ENCODE results near the gene TTBK2. TPM values are rescaled to one million over a fixed set of nuclear protein-coding genes. Genes with fewer than 3 reads are reported as not detected.

TTBK2 gene
- polyA plus RNA-seq, 1 of the 3 experiments (the other 2 are of a cell fraction) = 4.5 TPM

DNA sequence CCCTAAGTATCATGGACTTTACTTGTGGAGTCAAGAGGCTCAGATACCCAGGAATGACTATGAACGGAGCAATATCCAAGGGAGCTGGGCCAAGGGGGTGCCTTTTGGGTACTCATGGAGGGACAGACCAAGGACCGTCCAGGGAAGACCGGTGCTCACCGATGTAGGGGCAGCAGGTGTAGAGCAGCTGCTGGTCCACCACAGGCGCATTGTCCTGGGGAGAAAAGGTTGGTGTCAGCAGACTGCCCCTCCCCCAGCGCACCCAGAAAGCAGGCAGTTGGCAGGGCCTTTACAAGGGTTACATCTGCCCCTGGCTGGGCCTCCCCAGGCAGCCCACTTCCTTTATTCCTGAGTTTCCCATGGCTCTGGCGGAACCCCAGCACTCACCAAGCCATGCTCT, 191.2 kb downstream of the TTBK2 start (continued):
- TF ChIP-seq, protein P1, sequence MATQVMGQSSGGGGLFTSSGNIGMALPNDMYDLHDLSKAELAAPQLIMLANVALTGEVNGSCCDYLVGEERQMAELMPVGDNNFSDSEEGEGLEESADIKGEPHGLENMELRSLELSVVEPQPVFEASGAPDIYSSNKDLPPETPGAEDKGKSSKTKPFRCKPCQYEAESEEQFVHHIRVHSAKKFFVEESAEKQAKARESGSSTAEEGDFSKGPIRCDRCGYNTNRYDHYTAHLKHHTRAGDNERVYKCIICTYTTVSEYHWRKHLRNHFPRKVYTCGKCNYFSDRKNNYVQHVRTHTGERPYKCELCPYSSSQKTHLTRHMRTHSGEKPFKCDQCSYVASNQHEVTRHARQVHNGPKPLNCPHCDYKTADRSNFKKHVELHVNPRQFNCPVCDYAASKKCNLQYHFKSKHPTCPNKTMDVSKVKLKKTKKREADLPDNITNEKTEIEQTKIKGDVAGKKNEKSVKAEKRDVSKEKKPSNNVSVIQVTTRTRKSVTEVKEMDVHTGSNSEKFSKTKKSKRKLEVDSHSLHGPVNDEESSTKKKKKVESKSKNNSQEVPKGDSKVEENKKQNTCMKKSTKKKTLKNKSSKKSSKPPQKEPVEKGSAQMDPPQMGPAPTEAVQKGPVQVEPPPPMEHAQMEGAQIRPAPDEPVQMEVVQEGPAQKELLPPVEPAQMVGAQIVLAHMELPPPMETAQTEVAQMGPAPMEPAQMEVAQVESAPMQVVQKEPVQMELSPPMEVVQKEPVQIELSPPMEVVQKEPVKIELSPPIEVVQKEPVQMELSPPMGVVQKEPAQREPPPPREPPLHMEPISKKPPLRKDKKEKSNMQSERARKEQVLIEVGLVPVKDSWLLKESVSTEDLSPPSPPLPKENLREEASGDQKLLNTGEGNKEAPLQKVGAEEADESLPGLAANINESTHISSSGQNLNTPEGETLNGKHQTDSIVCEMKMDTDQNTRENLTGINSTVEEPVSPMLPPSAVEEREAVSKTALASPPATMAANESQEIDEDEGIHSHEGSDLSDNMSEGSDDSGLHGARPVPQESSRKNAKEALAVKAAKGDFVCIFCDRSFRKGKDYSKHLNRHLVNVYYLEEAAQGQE (IDR thresholded peaks at IDR 0.05; ENCODE audit: low read depth, low read length) = no peak

DNA sequence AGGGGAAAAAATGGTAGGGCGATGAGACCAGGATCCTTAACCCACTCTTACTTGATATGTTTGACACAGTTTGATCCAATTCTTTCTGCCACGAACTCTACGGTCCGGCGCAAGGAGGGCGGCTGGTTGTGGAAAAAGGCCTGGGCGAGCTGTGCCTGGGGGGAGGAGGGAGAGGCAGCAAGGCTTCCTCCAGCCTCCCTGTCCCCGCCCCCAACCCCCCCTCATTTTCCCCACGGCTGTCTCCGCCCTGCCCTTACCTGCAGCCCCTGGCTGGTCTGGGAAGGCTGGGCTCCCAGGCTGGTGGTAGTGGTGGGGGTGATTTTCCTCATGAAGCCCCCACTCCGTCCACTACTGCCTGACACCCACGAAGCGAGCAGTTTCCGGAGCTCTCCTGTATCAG, 191.6 kb downstream of the TTBK2 start:
- Histone ChIP-seq H2AFZ (ENCODE audit: low read depth) (no peak overlapping the region), H3K4me1 (ENCODE audit: control insufficient read depth in 1 of 2, insufficient read depth in 2 of 2, low read depth in 1 of 2, low read length in 1 of 2) (peaks cover 0 to 7% of the 10 kb centered on the region in 2 experiments; a peak in 1 of 4 replicates), H3K27ac (ENCODE audit: low read depth in 2 of 2, low read length in 1 of 2) (no peak overlapping the region), H3K4me3 (ENCODE audit: low read depth in 2 of 2, low read length in 1 of 2) (no peak overlapping the region), H3K9ac (no peak overlapping the region), H3K79me2 (ENCODE audit: insufficient read depth) (no peaks in the 10 kb centered on the region), H3F3A (replicated peaks; ENCODE audit: insufficient read depth) (peaks cover 7% of the 10 kb centered on the region), H3K9me3 (no peaks in the 10 kb centered on the region), H4K20me1 (ENCODE audit: insufficient read depth) (no peaks in the 10 kb centered on the region), H3K36me3 (replicated peaks in 1 of 2; ENCODE audit: control insufficient read depth in 1 of 2, insufficient read depth in 2 of 2, low read length in 1 of 2) (peaks cover 46 to 94% of the 10 kb centered on the region in 2 experiments), H3K4me2 (no peak overlapping the region), H3K9me2 (no peaks in the 10 kb centered on the region), H3K27me3 (ENCODE audit: insufficient read depth) (no peaks in the 10 kb centered on the region)
- POLR2A ChIA-PET = no interaction called here
- DNase-seq = peak; percentile 36
- CTCF ChIA-PET = interaction anchor here (0.9 kb wide), 1 partner anchor 9 kb away, joined by 3 read pairs; no protein-coding TSS in a partner anchor
- TF ChIP-seq EP300 (IDR thresholded peaks at IDR 0.05; ENCODE audit: borderline replicate concordance in 1 of 2, low read depth in 1 of 2, low read length in 1 of 2) (no peak), RAD21 (IDR thresholded peaks at IDR 0.05; ENCODE audit: low read length) (no peak), YY1 (IDR thresholded peaks at IDR 0.05; ENCODE audit: low read depth) (no peak), NRF1 (IDR thresholded peaks at IDR 0.05; ENCODE audit: low read depth, low read length) (no peak), TEAD4 (IDR thresholded peaks at IDR 0.05; ENCODE audit: borderline replicate concordance, insufficient read depth) (no peak), TCF12 (IDR thresholded peaks at IDR 0.05) (no peak), GABPA (IDR thresholded peaks at IDR 0.05; ENCODE audit: low read depth) (no peak), TAF1 (IDR thresholded peaks at IDR 0.05; ENCODE audit: borderline replicate concordance, low read depth, low read length) (no peak), POLR2AphosphoS5 (IDR thresholded peaks at IDR 0.05; ENCODE audit: low read depth, low read length) (no peak), MXI1 (IDR thresholded peaks at IDR 0.05; ENCODE audit: low read depth, low read length) (no peak), NFIC (IDR thresholded peaks at IDR 0.05; ENCODE audit: borderline replicate concordance) (no peak), SIN3A (IDR thresholded peaks at IDR 0.05; ENCODE audit: borderline replicate concordance, low read depth, low read length) (no peak), RFX5 (IDR thresholded peaks at IDR 0.05; ENCODE audit: low read length) (no peak)
- TF ChIP-seq, protein P2, sequence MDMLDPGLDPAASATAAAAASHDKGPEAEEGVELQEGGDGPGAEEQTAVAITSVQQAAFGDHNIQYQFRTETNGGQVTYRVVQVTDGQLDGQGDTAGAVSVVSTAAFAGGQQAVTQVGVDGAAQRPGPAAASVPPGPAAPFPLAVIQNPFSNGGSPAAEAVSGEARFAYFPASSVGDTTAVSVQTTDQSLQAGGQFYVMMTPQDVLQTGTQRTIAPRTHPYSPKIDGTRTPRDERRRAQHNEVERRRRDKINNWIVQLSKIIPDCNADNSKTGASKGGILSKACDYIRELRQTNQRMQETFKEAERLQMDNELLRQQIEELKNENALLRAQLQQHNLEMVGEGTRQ (IDR thresholded peaks at IDR 0.05; ENCODE audit: borderline replicate concordance, low read depth, low read length) = no peak
- TF ChIP-seq, protein P3, sequence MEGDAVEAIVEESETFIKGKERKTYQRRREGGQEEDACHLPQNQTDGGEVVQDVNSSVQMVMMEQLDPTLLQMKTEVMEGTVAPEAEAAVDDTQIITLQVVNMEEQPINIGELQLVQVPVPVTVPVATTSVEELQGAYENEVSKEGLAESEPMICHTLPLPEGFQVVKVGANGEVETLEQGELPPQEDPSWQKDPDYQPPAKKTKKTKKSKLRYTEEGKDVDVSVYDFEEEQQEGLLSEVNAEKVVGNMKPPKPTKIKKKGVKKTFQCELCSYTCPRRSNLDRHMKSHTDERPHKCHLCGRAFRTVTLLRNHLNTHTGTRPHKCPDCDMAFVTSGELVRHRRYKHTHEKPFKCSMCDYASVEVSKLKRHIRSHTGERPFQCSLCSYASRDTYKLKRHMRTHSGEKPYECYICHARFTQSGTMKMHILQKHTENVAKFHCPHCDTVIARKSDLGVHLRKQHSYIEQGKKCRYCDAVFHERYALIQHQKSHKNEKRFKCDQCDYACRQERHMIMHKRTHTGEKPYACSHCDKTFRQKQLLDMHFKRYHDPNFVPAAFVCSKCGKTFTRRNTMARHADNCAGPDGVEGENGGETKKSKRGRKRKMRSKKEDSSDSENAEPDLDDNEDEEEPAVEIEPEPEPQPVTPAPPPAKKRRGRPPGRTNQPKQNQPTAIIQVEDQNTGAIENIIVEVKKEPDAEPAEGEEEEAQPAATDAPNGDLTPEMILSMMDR (IDR thresholded peaks at IDR 0.05) = no peak
- TF ChIP-seq, protein P4, sequence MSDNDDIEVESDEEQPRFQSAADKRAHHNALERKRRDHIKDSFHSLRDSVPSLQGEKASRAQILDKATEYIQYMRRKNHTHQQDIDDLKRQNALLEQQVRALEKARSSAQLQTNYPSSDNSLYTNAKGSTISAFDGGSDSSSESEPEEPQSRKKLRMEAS (IDR thresholded peaks at IDR 0.05; ENCODE audit: low read depth) = no peak
- TF ChIP-seq, protein P5, sequence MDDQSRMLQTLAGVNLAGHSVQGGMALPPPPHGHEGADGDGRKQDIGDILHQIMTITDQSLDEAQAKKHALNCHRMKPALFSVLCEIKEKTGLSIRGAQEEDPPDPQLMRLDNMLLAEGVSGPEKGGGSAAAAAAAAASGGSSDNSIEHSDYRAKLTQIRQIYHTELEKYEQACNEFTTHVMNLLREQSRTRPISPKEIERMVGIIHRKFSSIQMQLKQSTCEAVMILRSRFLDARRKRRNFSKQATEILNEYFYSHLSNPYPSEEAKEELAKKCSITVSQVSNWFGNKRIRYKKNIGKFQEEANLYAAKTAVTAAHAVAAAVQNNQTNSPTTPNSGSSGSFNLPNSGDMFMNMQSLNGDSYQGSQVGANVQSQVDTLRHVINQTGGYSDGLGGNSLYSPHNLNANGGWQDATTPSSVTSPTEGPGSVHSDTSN (IDR thresholded peaks at IDR 0.05) = no peak
- TF ChIP-seq, protein P1 (IDR thresholded peaks at IDR 0.05; ENCODE audit: low read depth, low read length) = no peak
- WGBS (ENCODE audit: low lambda C conversion rate) = 94% methylated on average over 14 of the region's 14 CpGs

All from SK-N-SH (cell line).